WTC11 (cell line): Measurements from ENCODE around the gene MEGF11. TPM values are rescaled to one million over a fixed set of nuclear protein-coding genes. Genes with fewer than 3 reads are reported as not detected.

ENCODE experiments used
- ATAC-seq: fragments of 200-7000 bp; cut with Tn5 transposase; 2 replicates; pipeline ENCODE4 v1.10.0; 2021; ENCODE audit warnings: mild to moderate bottlenecking, moderate library complexity
- CTCF ChIA-PET: fragments of 300-600 bp; sonication (Branson Sonifier 250); formaldehyde crosslinking; loops from one replicate; lab custom pipeline; 2021; ENCODE audit warnings: antibody characterized with exemption; lab: Charles Lee
- POLR2A ChIA-PET: fragments of 350-600 bp; sonication (Branson Sonifier 250); formaldehyde crosslinking; loops from one replicate; lab custom pipeline; 2021; ENCODE audit warnings: antibody characterized with exemption; lab: Charles Lee
- DNase-seq: peaks from one replicate; pipeline ENCODE4 v3.0.0; 2021; ENCODE audit warnings: low spot score
- H3K27ac Mint-ChIP-seq: 2 replicates; pipeline ENCODE4 v1.8.0; 2021; ENCODE audit warnings: mixed read lengths
- H3K27me3 Mint-ChIP-seq: 2 replicates; pipeline ENCODE4 v1.8.0; 2021; ENCODE audit warnings: low read depth, mild to moderate bottlenecking, moderate library complexity, mixed read lengths
- H3K36me3 Mint-ChIP-seq: 2 replicates; pipeline ENCODE4 v1.8.0; 2021; ENCODE audit warnings: mixed read lengths
- H3K4me1 Mint-ChIP-seq: 2 replicates; pipeline ENCODE4 v1.8.0; 2022; ENCODE audit warnings: mixed read lengths
- H3K4me3 Mint-ChIP-seq: 2 replicates; pipeline ENCODE4 v1.8.0; 2021; ENCODE audit warnings: mild to moderate bottlenecking, moderate library complexity, mixed read lengths
- H3K9me3 Mint-ChIP-seq: 2 replicates; pipeline ENCODE4 v1.8.0; 2021; ENCODE audit warnings: mixed read lengths
- ATF1 ChIP-seq: sonication (generic); formaldehyde crosslinking; IDR thresholded peaks from 2 replicates; pipeline ENCODE4 v1.8.1; 2023; ENCODE audit warnings: mild to moderate bottlenecking, moderate library complexity, missing genetic modification reagents
- EMX1 ChIP-seq: fragments of 250-450 bp; sonication (Bioruptor Pico); IDR thresholded peaks from 2 replicates; pipeline ENCODE4 v1.8.0; 2021; ENCODE audit warnings: mild to moderate bottlenecking
- ESRRA ChIP-seq: sonication (generic); formaldehyde crosslinking; IDR thresholded peaks from 2 replicates; pipeline ENCODE4 v1.8.1; 2022; ENCODE audit warnings: mild to moderate bottlenecking, missing genetic modification reagents, borderline replicate concordance
- ETV6 ChIP-seq: sonication (generic); formaldehyde crosslinking; IDR thresholded peaks from 2 replicates; pipeline ENCODE4 v1.8.1; 2022; ENCODE audit warnings: mild to moderate bottlenecking, missing genetic modification reagents
- FOXK1 ChIP-seq: sonication (generic); formaldehyde crosslinking; IDR thresholded peaks from 2 replicates; pipeline ENCODE4 v1.8.0; 2022; ENCODE audit warnings: mild to moderate bottlenecking, moderate library complexity, missing genetic modification reagents
- GRHL2 ChIP-seq: fragments of 250-450 bp; sonication (Bioruptor Pico); IDR thresholded peaks from 2 replicates; pipeline ENCODE4 v1.8.0; 2022; ENCODE audit warnings: mild to moderate bottlenecking, moderate library complexity; ENCODE audit not compliant: insufficient replicate concordance, severe bottlenecking
- IRF2 ChIP-seq: sonication (generic); formaldehyde crosslinking; IDR thresholded peaks from 2 replicates; pipeline ENCODE4 v1.8.0; 2022; ENCODE audit warnings: low read depth, missing genetic modification reagents, borderline replicate concordance
- JAZF1 ChIP-seq: fragments of 250-450 bp; sonication (Bioruptor Pico); IDR thresholded peaks from 2 replicates; pipeline ENCODE4 v1.9.0; 2021; ENCODE audit warnings: moderate library complexity, mild to moderate bottlenecking, inconsistent platforms
- MXD4 ChIP-seq: fragments of 250-450 bp; sonication (Bioruptor Pico); IDR thresholded peaks from 2 replicates; pipeline ENCODE4 v1.8.0; 2021; ENCODE audit warnings: mild to moderate bottlenecking, moderate library complexity, borderline replicate concordance
- NFYB ChIP-seq: sonication (generic); formaldehyde crosslinking; conservative IDR thresholded peaks from 2 replicates; pipeline ENCODE4 v1.8.0; 2022; ENCODE audit warnings: low read depth, missing genetic modification reagents
- OVOL2 ChIP-seq: fragments of 250-450 bp; sonication (Bioruptor Pico); IDR thresholded peaks from 2 replicates; pipeline ENCODE4 v1.9.0; 2021; ENCODE audit warnings: mild to moderate bottlenecking, borderline replicate concordance
- SMAD3 ChIP-seq: sonication (generic); formaldehyde crosslinking; IDR thresholded peaks from 2 replicates; pipeline ENCODE4 v1.8.0; 2022; ENCODE audit warnings: missing genetic modification reagents, mild to moderate bottlenecking, borderline replicate concordance
- TCF7 ChIP-seq: sonication (generic); formaldehyde crosslinking; IDR thresholded peaks from 2 replicates; pipeline ENCODE4 v1.8.0; 2022; ENCODE audit warnings: mild to moderate bottlenecking, low read depth, missing genetic modification reagents, moderate library complexity
- TEAD4 ChIP-seq: sonication (generic); formaldehyde crosslinking; IDR thresholded peaks from 2 replicates; pipeline ENCODE4 v1.8.0; 2022; ENCODE audit warnings: mild to moderate bottlenecking, missing genetic modification reagents
- ZNF396 ChIP-seq: fragments of 250-450 bp; sonication (Bioruptor Pico); IDR thresholded peaks from 2 replicates; pipeline ENCODE4 v1.8.0; 2021; ENCODE audit warnings: mild to moderate bottlenecking, moderate library complexity, borderline replicate concordance
- total RNA-seq: library from RNA; stranded (reverse); gene quantifications from 3 replicates; pipeline ENCODE4 v1.2.3, GENCODE V29; 2021
- TF ChIP-seq, protein P1 (sequence below): sonication (generic); formaldehyde crosslinking; IDR thresholded peaks from 2 replicates; pipeline ENCODE4 v1.8.1; 2022; ENCODE audit warnings: low read depth, mild to moderate bottlenecking, moderate library complexity, missing genetic modification reagents, borderline replicate concordance
- TF ChIP-seq, protein P2 (sequence below): fragments of 250-450 bp; sonication (Bioruptor Pico); IDR thresholded peaks from 2 replicates; pipeline ENCODE4 v1.9.0; 2021; ENCODE audit warnings: mild to moderate bottlenecking
- TF ChIP-seq, protein P3 (sequence below): fragments of 250-450 bp; sonication (Bioruptor Pico); IDR thresholded peaks from 2 replicates; pipeline ENCODE4 v2.1.2; 2022; ENCODE audit warnings: mild to moderate bottlenecking, moderate library complexity
- TF ChIP-seq, protein P4 (sequence below): fragments of 250-450 bp; sonication (Bioruptor Pico); IDR thresholded peaks from 2 replicates; pipeline ENCODE4 v1.9.0; 2021; ENCODE audit warnings: mild to moderate bottlenecking

The MEGF11 gene
- total RNA-seq, 1 experiment from 2014 or later: 3.3 TPM

DNA sequence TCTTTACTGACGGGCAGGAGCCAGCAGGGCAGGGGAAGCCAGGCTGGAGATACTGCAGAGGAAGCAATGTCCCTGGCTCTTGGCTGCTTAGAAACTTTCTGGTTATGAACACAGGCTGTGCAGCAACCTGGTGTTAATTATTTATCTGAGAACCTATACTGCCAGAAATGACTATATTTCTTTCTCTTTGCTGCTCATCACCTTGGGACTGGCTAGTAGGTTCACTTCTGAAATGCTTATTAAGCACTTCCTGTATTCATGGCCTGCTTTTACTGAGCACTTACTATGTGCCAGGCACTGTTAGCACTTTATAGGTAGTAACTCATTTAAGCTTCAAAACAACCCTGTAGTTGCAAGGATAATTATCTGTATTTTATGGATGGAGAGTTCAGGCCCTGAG, 326.7 kb downstream of the MEGF11 start:
- no peaks in the 10 kb centered on the region for H3K36me3 Mint-ChIP-seq
- no peak overlapping the region for H3K27ac Mint-ChIP-seq
- no peak for DNase-seq
- no peaks in the 10 kb centered on the region for H3K27me3 Mint-ChIP-seq
- peaks cover 5% of the 10 kb centered on the region for H3K4me1 Mint-ChIP-seq
- CTCF ChIA-PET: interaction anchor here (0.9 kb wide), 1 partner anchor 225 kb away, joined by 3 read pairs; no protein-coding TSS in a partner anchor
- H3K4me3 Mint-ChIP-seq: no peak overlapping the region
- no peak for ATAC-seq
- POLR2A ChIA-PET: no interaction called here
- TF ChIP-seq, protein P1, sequence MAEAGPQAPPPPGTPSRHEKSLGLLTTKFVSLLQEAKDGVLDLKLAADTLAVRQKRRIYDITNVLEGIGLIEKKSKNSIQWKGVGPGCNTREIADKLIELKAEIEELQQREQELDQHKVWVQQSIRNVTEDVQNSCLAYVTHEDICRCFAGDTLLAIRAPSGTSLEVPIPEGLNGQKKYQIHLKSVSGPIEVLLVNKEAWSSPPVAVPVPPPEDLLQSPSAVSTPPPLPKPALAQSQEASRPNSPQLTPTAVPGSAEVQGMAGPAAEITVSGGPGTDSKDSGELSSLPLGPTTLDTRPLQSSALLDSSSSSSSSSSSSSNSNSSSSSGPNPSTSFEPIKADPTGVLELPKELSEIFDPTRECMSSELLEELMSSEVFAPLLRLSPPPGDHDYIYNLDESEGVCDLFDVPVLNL (CRISPR knock-in tag): no peak
- TF ChIP-seq NFYB (CRISPR knock-in tag): no peak
- no peak for TF ChIP-seq TEAD4 (CRISPR knock-in tag)
- TF ChIP-seq, protein P2, sequence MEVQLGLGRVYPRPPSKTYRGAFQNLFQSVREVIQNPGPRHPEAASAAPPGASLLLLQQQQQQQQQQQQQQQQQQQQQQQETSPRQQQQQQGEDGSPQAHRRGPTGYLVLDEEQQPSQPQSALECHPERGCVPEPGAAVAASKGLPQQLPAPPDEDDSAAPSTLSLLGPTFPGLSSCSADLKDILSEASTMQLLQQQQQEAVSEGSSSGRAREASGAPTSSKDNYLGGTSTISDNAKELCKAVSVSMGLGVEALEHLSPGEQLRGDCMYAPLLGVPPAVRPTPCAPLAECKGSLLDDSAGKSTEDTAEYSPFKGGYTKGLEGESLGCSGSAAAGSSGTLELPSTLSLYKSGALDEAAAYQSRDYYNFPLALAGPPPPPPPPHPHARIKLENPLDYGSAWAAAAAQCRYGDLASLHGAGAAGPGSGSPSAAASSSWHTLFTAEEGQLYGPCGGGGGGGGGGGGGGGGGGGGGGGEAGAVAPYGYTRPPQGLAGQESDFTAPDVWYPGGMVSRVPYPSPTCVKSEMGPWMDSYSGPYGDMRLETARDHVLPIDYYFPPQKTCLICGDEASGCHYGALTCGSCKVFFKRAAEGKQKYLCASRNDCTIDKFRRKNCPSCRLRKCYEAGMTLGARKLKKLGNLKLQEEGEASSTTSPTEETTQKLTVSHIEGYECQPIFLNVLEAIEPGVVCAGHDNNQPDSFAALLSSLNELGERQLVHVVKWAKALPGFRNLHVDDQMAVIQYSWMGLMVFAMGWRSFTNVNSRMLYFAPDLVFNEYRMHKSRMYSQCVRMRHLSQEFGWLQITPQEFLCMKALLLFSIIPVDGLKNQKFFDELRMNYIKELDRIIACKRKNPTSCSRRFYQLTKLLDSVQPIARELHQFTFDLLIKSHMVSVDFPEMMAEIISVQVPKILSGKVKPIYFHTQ (CRISPR knock-in tag): no peak
- TF ChIP-seq ZNF396 (CRISPR knock-in tag): no peak
- TF ChIP-seq, all 79 proteins: peak for 0
- no peaks in the 10 kb centered on the region for H3K9me3 Mint-ChIP-seq

DNA sequence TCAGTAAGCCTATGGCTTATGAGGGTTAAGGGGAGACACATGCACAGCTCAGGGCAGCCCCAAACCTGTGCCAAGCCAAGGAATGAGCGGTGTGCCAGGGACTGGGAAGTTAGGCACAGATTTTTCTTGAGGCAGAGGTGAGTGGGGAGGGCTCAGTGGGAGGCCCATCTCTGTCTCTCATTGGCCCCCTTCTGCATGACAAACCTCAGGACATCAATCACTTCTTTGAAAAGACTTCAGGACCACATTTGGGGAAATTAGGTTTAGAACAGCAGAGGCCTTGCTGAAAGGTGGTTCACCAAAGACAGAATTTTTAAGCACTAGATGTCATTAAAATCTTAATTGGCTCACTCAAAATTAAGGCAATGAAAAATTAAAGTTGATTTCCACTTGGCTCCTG, 327.1 kb downstream of the MEGF11 start:
- ATAC-seq (no peak), DNase-seq (no peak)
- H3K27me3 Mint-ChIP-seq: no peaks in the 10 kb centered on the region
- H3K9me3 Mint-ChIP-seq: no peaks in the 10 kb centered on the region
- ChIA-PET POLR2A (no interaction called here), CTCF (interaction anchor here (0.9 kb wide), 1 partner anchor 225 kb away, joined by 3 read pairs; no protein-coding TSS in a partner anchor)
- H3K27ac Mint-ChIP-seq: no peak overlapping the region
- TF ChIP-seq FOXK1 (CRISPR knock-in tag) (no peak), ESRRA (CRISPR knock-in tag) (no peak), JAZF1 (CRISPR knock-in tag) (no peak), GRHL2 (no peak), MXD4 (CRISPR knock-in tag) (no peak), SMAD3 (no peak), ATF1 (CRISPR knock-in tag) (no peak), OVOL2 (CRISPR knock-in tag) (no peak), ETV6 (CRISPR knock-in tag) (no peak), TCF7 (CRISPR knock-in tag) (no peak), EMX1 (CRISPR knock-in tag) (no peak)
- TF ChIP-seq, protein P3, sequence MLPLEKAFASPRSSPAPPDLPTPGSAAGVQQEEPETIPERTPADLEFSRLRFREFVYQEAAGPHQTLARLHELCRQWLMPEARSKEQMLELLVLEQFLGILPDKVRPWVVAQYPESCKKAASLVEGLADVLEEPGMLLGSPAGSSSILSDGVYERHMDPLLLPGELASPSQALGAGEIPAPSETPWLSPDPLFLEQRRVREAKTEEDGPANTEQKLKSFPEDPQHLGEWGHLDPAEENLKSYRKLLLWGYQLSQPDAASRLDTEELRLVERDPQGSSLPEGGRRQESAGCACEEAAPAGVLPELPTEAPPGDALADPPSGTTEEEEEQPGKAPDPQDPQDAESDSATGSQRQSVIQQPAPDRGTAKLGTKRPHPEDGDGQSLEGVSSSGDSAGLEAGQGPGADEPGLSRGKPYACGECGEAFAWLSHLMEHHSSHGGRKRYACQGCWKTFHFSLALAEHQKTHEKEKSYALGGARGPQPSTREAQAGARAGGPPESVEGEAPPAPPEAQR (CRISPR knock-in tag): no peak
- H3K4me1 Mint-ChIP-seq: peaks cover 8% of the 10 kb centered on the region
- no peaks in the 10 kb centered on the region for H3K36me3 Mint-ChIP-seq
- no peak overlapping the region for H3K4me3 Mint-ChIP-seq

DNA sequence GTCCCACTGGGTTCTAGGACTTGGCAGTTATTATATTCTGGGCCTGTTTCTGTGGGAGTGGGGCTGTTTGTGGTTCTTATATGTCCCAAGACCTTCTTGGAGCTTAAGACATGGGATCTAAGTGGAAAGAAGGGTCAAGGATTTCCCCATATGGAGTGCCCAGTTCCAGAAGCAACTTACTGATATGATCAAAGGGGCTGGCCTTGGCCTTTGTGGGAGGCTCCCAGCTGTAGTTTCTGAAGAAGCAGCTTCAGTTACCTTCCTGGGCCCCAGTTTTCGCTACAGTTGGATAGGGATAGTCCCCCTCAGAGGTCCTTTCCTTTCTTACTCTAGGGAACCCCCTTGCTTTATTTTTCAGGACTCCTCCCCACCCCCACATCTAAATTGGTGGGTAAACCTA, 328.2 kb downstream of the MEGF11 start:
- ATAC-seq: no peak
- Mint-ChIP-seq H3K27me3 (no peaks in the 10 kb centered on the region), H3K9me3 (no peaks in the 10 kb centered on the region), H3K4me3 (no peak overlapping the region), H3K36me3 (no peaks in the 10 kb centered on the region), H3K27ac (no peak overlapping the region), H3K4me1 (peaks cover 8% of the 10 kb centered on the region)
- ChIA-PET CTCF (interaction anchor here (0.7 to 1.0 kb wide), 3 partner anchors 9 to 171 kb away, joined by 3 read pairs; no protein-coding TSS in a partner anchor), POLR2A (no interaction called here)
- TF ChIP-seq IRF2 (CRISPR knock-in tag) (no peak), ATF1 (CRISPR knock-in tag) (no peak)
- TF ChIP-seq, protein P4, sequence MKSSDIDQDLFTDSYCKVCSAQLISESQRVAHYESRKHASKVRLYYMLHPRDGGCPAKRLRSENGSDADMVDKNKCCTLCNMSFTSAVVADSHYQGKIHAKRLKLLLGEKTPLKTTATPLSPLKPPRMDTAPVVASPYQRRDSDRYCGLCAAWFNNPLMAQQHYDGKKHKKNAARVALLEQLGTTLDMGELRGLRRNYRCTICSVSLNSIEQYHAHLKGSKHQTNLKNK: no peak
- no peak for DNase-seq
